Neural progenitor cell (in vitro differentiated cells): ENCODE results near the gene SSC4D. TPM values are rescaled to one million over a fixed set of nuclear protein-coding genes. Genes with fewer than 3 reads are reported as not detected.
"Not testable (repeated sequence)": the region's sequence is repeated elsewhere in the genome, so short reads cannot be mapped to it uniquely, and the experiment has no call there.

Source experiments
- DNase-seq: peaks from one replicate; pipeline ENCODE4 v3.0.0-alpha.2; 2016; ENCODE audit warnings: low spot score
- H2AFZ ChIP-seq: fragments of 200-600 bp; sonication (generic); replicated peaks from 2 replicates; pipeline ENCODE4 v1.6.1; 2016; ENCODE audit warnings: antibody characterized with exemption
- H3F3A ChIP-seq: fragments of 200-600 bp; sonication (generic); 2 replicates; pipeline ENCODE4 v1.6.1; 2016; ENCODE audit warnings: antibody characterized with exemption, low read depth
- H3K27ac ChIP-seq: fragments of 200-600 bp; sonication (generic); 2 replicates; pipeline ENCODE4 v1.5.1; 2016; ENCODE audit warnings: mild to moderate bottlenecking
- H3K27me3 ChIP-seq: fragments of 200-600 bp; sonication (generic); 2 replicates; pipeline ENCODE4 v1.6.1; 2016; ENCODE audit warnings: mild to moderate bottlenecking, moderate library complexity
- H3K36me3 ChIP-seq: fragments of 200-600 bp; sonication (generic); 2 replicates; pipeline ENCODE4 v1.5.1; 2016
- H3K4me1 ChIP-seq: fragments of 200-600 bp; sonication (generic); 2 replicates; pipeline ENCODE4 v1.6.1; 2016; ENCODE audit warnings: mixed run types
- H3K4me2 ChIP-seq: fragments of 200-600 bp; sonication (generic); 2 replicates; pipeline ENCODE4 v1.6.1; 2016
- H3K4me3 ChIP-seq: fragments of 200-600 bp; sonication (generic); 2 replicates; pipeline ENCODE4 v1.5.1; 2016
- H3K79me2 ChIP-seq: fragments of 200-600 bp; sonication (generic); 2 replicates; pipeline ENCODE4 v1.6.1; 2016; ENCODE audit warnings: low read depth
- H3K9ac ChIP-seq: fragments of 200-600 bp; sonication (generic); 2 replicates; pipeline ENCODE4 v1.6.1; 2016
- H3K9me3 ChIP-seq: fragments of 200-600 bp; sonication (generic); 2 replicates; pipeline ENCODE4 v1.5.1; 2016; ENCODE audit warnings: low read depth
- H4K20me1 ChIP-seq: fragments of 200-600 bp; sonication (generic); 2 replicates; pipeline ENCODE4 v1.6.1; 2016; ENCODE audit warnings: low read depth
- H3K27ac Mint-ChIP-seq: 3 replicates; pipeline ENCODE4 v1.8.0; 2021; ENCODE audit warnings: mixed read lengths
- H3K27me3 Mint-ChIP-seq: 2 replicates; pipeline ENCODE4 v1.8.0; 2022; ENCODE audit warnings: low read depth, mild to moderate bottlenecking, inconsistent platforms, moderate library complexity, mixed read lengths; ENCODE audit not compliant: insufficient read depth
- H3K36me3 Mint-ChIP-seq: 3 replicates; pipeline ENCODE4 v1.8.0; 2021; ENCODE audit warnings: mixed read lengths
- H3K4me1 Mint-ChIP-seq: 3 replicates; pipeline ENCODE4 v1.8.0; 2021; ENCODE audit warnings: mixed read lengths
- H3K4me3 Mint-ChIP-seq: 3 replicates; pipeline ENCODE4 v1.8.0; 2021; ENCODE audit warnings: mild to moderate bottlenecking, moderate library complexity, mixed read lengths
- H3K9me3 Mint-ChIP-seq: 3 replicates; pipeline ENCODE4 v1.8.0; 2020; ENCODE audit warnings: mixed read lengths
- CTCF ChIP-seq: fragments of 200-600 bp; sonication (generic); IDR thresholded peaks from 2 replicates; pipeline ENCODE4 v1.5.1; 2017; ENCODE audit warnings: antibody characterized with exemption, mild to moderate bottlenecking
- EZH2 ChIP-seq: fragments of 200-600 bp; sonication (generic); IDR thresholded peaks from 2 replicates; pipeline ENCODE4 v1.6.1; 2017; ENCODE audit warnings: antibody characterized with exemption, mild to moderate bottlenecking, moderate library complexity
- EZH2phosphoT487 ChIP-seq: fragments of 200-600 bp; sonication (generic); IDR thresholded peaks from 2 replicates; pipeline ENCODE4 v1.6.1; 2017; ENCODE audit warnings: antibody characterized with exemption
- total RNA-seq: library from RNA; depleted of rRNA; stranded (reverse); fragments of >200 nt; gene quantifications from 2 replicates; pipeline ENCODE4 v1.2.3, GENCODE V29; 2015; ENCODE audit warnings: low replicate concordance

SSC4D gene
- total RNA-seq, 1 donor from 2014 or later: 0.43 TPM

- peaks cover 11% of the 10 kb centered on the region for H3K27me3 Mint-ChIP-seq
- H3K4me1 Mint-ChIP-seq: peaks cover 19% of the 10 kb centered on the region
- no peak for DNase-seq
These were observed 41.3 kb downstream of the SSC4D start for GRCh38 chr7:76368190-76368589.

GRCh38 chr7:76364198-76364584 lies 45.3 kb downstream of the SSC4D start:
- no peak overlapping the region for H3K27ac ChIP-seq
- no peak for DNase-seq
- H3K4me3 Mint-ChIP-seq: peak overlapping the region; percentile 3

More at GRCh38 chr7:76368190-76368589, 41.3 kb downstream of the SSC4D start:
- Mint-ChIP-seq H3K9me3 (no peaks in the 10 kb centered on the region), H3K36me3 (no peaks in the 10 kb centered on the region), H3K4me3 (no peak overlapping the region), H3K27ac (no peak overlapping the region)
- Histone ChIP-seq H3K36me3 (no peaks in the 10 kb centered on the region), H3K27me3 (no peaks in the 10 kb centered on the region), H3K4me1 (peaks cover 12% of the 10 kb centered on the region), H3K4me2 (no peak overlapping the region), H3F3A (peaks cover 13% of the 10 kb centered on the region), H3K9ac (no peak overlapping the region), H3K4me3 (no peak overlapping the region), H3K79me2 (no peaks in the 10 kb centered on the region), H3K9me3 (no peaks in the 10 kb centered on the region), H2AFZ (no peak overlapping the region), H4K20me1 (no peaks in the 10 kb centered on the region), H3K27ac (no peak overlapping the region)
- no peak for TF ChIP-seq CTCF
- no peak for TF ChIP-seq EZH2
- TF ChIP-seq EZH2phosphoT487: no peak

GRCh38 chr7:76363754-76364153 lies 45.7 kb downstream of the SSC4D start:
- H3K27ac Mint-ChIP-seq: peak overlapping the region; percentile 95
- peak overlapping the region; percentile 39 for H3K4me2 ChIP-seq

More at GRCh38 chr7:76364198-76364584, 45.3 kb downstream of the SSC4D start:
- no peaks in the 10 kb centered on the region for H4K20me1 ChIP-seq
- peak overlapping the region; percentile 95 for H3K27ac Mint-ChIP-seq
- H3K9me3 ChIP-seq: no peaks in the 10 kb centered on the region
- no peaks in the 10 kb centered on the region for H3K36me3 Mint-ChIP-seq
- peaks cover 28% of the 10 kb centered on the region for H3K4me1 Mint-ChIP-seq
- no peaks in the 10 kb centered on the region for H3K27me3 ChIP-seq
- peak overlapping the region; percentile 39 for H3K4me2 ChIP-seq
- H3K9me3 Mint-ChIP-seq: no peaks in the 10 kb centered on the region
- peak overlapping the region; percentile 81 for H2AFZ ChIP-seq
- H3F3A ChIP-seq: peaks cover 13% of the 10 kb centered on the region
- peaks cover 7% of the 10 kb centered on the region for H3K27me3 Mint-ChIP-seq
- no peak for TF ChIP-seq CTCF
- no peak for TF ChIP-seq EZH2
- no peak for TF ChIP-seq EZH2phosphoT487
- no peak overlapping the region for H3K4me3 ChIP-seq
- H3K79me2 ChIP-seq: no peaks in the 10 kb centered on the region
- peaks cover 17% of the 10 kb centered on the region for H3K4me1 ChIP-seq
- H3K9ac ChIP-seq: no peak overlapping the region
- no peaks in the 10 kb centered on the region for H3K36me3 ChIP-seq

GRCh38 chr7:76359978-76360638 lies 49.4 kb downstream of the SSC4D start:
- H3K27ac ChIP-seq: peak overlapping the region; percentile 47
- peak overlapping the region; percentile 38 for H2AFZ ChIP-seq
- no peaks in the 10 kb centered on the region for H3K9me3 ChIP-seq
- TF ChIP-seq CTCF: no peak
- no peak for TF ChIP-seq EZH2
- no peak for TF ChIP-seq EZH2phosphoT487
- peaks cover 21% of the 10 kb centered on the region for H3F3A ChIP-seq
- Mint-ChIP-seq H3K36me3 (peaks cover 12% of the 10 kb centered on the region), H3K27ac (peak overlapping the region; percentile 91), H3K9me3 (peaks cover 6% of the 10 kb centered on the region), H3K27me3 (peaks cover 2% of the 10 kb centered on the region), H3K4me1 (peaks cover 39% of the 10 kb centered on the region), H3K4me3 (peak overlapping the region; percentile 89)
- peaks cover 38% of the 10 kb centered on the region for H3K4me1 ChIP-seq
- peak overlapping the region; percentile 79 for H3K4me2 ChIP-seq
- H3K9ac ChIP-seq: no peak overlapping the region
- peaks cover 12% of the 10 kb centered on the region for H3K36me3 ChIP-seq
- H3K27me3 ChIP-seq: no peaks in the 10 kb centered on the region
- H3K4me3 ChIP-seq: peak overlapping the region; percentile 97
- no peak for DNase-seq
- peaks cover 37% of the 10 kb centered on the region for H3K79me2 ChIP-seq
- peaks cover 31% of the 10 kb centered on the region for H4K20me1 ChIP-seq

More at GRCh38 chr7:76363754-76364153, 45.7 kb downstream of the SSC4D start:
- H3K4me3 Mint-ChIP-seq, H3K27me3 Mint-ChIP-seq, H3K36me3 ChIP-seq, H3K27ac ChIP-seq, H3K79me2 ChIP-seq, H3K9me3 ChIP-seq, H4K20me1 ChIP-seq, H3K27me3 ChIP-seq, H3K4me3 ChIP-seq, H3K9me3 Mint-ChIP-seq, DNase-seq, H3K9ac ChIP-seq, H3K36me3 Mint-ChIP-seq: not testable (repeated sequence)
- peak overlapping the region; percentile 81 for H2AFZ ChIP-seq
- peaks cover 28% of the 10 kb centered on the region for H3K4me1 Mint-ChIP-seq
- H3K4me1 ChIP-seq: peaks cover 17% of the 10 kb centered on the region
- H3F3A ChIP-seq: peaks cover 13% of the 10 kb centered on the region
